Body of pancreas (tissue), 4 donors: Measurements from ENCODE around the gene CACNA1C. TPM values are rescaled to one million over a fixed set of nuclear protein-coding genes. Genes with fewer than 3 reads are reported as not detected.

Source experiments
- ATAC-seq: fragments of 150-250 bp; one replicate; pipeline ENCODE4 v1.9.1; 2016
- DNase-seq, 4 donors: peaks; one replicate each; pipeline ENCODE4 v3.0.0-alpha.2; 2019
- H3K27ac ChIP-seq, 4 donors: fragments of 200-600 bp; sonication (generic); 1 replicate in 3 of 4; 2 replicates in 1 of 4; pipeline versions ENCODE4 v1.5.1 to v1.6.1; 2016 to 2019; ENCODE audit warnings: mild to moderate bottlenecking in 1 of 4, mixed read lengths in 1 of 4, moderate library complexity in 1 of 4
- H3K27me3 ChIP-seq, 2 donors: fragments of 200-600 bp; sonication (generic); one replicate each; pipeline ENCODE4 v1.6.0; 2016; ENCODE audit warnings: mild to moderate bottlenecking in 1 of 2
- H3K36me3 ChIP-seq, 2 donors: fragments of 200-600 bp; sonication (generic); replicated peaks in 1 of 2; 2 replicates each; pipeline ENCODE4 v1.5.1; 2016; ENCODE audit warnings: low read depth in 2 of 2; ENCODE audit not compliant: insufficient read depth in 1 of 2
- H3K4me1 ChIP-seq: fragments of 200-600 bp; sonication (generic); one replicate; pipeline ENCODE4 v1.6.0; 2016
- H3K4me3 ChIP-seq, 2 donors: fragments of 200-600 bp; sonication (generic); 1 replicate in 1 of 2; 2 replicates in 1 of 2; pipeline ENCODE4 v1.5.1; 2016 to 2019
- H3K9me3 ChIP-seq, 3 donors: fragments of 200-600 bp; sonication (generic); 1 replicate in 2 of 3; 2 replicates in 1 of 3; pipeline ENCODE4 v1.5.1; 2016
- CTCF ChIP-seq, 7 experiments: fragments of 450-650 bp in 4 of 7; fragments of 200-600 bp in 3 of 7; sonication (generic) in 3 of 7; IDR thresholded peaks; one replicate each; pipeline ENCODE4 v1.5.1; 2016 to 2019; ENCODE audit warnings: antibody characterized with exemption in 7 of 7
- POLR2A ChIP-seq, 3 donors: fragments of 450-650 bp; IDR thresholded peaks; one replicate each; pipeline ENCODE4 v1.6.1; 2016; ENCODE audit warnings: antibody characterized with exemption in 3 of 3, mild to moderate bottlenecking in 2 of 3
- WGBS, 2 donors: methylation state at CpG; one replicate each; pipeline ENCODE4 v1.1.5; 2017; 5-methylcytosine and 5-hydroxymethylcytosine counted together
- intact Hi-C: fragments of 100-400 bp; cut with DNase I; formaldehyde crosslinking; loops from one replicate; pipeline ENCODE4 v1.15.1; 2023
- total RNA-seq, 2 donors: library from RNA; depleted of rRNA; stranded (reverse); fragments of >200 nt; gene quantifications; one replicate each; pipeline ENCODE4 v1.1.0, GENCODE V29; 2016

The CACNA1C gene
- total RNA-seq, 2 donors from 2014 or later: 2.3 to 4.4 TPM

DNA sequence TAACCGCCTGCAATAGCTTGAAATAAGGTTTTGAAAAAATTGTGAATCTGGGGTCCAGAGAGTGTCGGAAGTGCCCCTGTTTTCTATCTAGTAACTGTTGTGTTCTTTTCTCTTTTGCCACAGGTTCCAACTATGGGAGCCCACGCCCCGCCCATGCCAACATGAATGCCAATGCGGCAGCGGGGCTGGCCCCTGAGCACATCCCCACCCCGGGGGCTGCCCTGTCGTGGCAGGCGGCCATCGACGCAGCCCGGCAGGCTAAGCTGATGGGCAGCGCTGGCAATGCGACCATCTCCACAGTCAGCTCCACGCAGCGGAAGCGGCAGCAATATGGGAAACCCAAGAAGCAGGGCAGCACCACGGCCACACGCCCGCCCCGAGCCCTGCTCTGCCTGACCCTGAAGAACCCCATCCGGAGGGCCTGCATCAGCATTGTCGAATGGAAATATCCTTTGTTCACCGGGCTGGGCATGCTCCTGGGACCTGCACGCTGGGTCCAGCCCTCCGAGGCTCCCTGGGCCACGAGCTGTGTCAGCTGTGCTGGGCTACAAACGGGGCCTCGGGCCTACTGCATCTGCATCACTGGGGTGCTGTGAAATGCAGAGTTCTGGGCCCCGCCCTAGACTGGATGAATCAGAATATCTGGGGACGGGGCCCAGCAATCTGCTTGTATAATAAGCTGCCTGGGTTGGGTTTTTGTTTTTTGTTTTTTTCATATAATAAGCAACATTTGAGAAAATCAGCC, 62.5 kb downstream of the CACNA1C start:
- DNase-seq (no peak), ATAC-seq (no peak)
- Histone ChIP-seq H3K27ac (no peak overlapping the region), H3K4me3 (no peak overlapping the region), H3K4me1 (peaks cover 15% of the 10 kb centered on the region), H3K36me3 (no peaks in the 10 kb centered on the region), H3K9me3 (no peaks in the 10 kb centered on the region), H3K27me3 (no peaks in the 10 kb centered on the region)
- 93 to 96% methylated on average over 12 to 31 of the region's 31 CpGs for WGBS, 2 donors
- intact Hi-C loops: no loop called here
- no peak for TF ChIP-seq POLR2A (IDR thresholded peaks at IDR 0.05)
- TF ChIP-seq CTCF (IDR thresholded peaks at IDR 0.05): no peak

- Histone ChIP-seq H3K4me1 (peaks cover 15% of the 10 kb centered on the region), H3K9me3 (no peaks in the 10 kb centered on the region), H3K27ac (no peak overlapping the region), H3K36me3 (no peaks in the 10 kb centered on the region), H3K27me3 (no peaks in the 10 kb centered on the region), H3K4me3 (no peak overlapping the region)
- no peak for DNase-seq
- ATAC-seq: no peak
- 91 to 100% methylated on average over 5 to 7 of the region's 7 CpGs for WGBS, 2 donors
- TF ChIP-seq CTCF (IDR thresholded peaks at IDR 0.05) (no peak), POLR2A (IDR thresholded peaks at IDR 0.05) (no peak)
- intact Hi-C loops: no loop called here
Measured at GRCh38 chr12:2117541-2117940, 64.8 kb downstream of the CACNA1C start.

DNA sequence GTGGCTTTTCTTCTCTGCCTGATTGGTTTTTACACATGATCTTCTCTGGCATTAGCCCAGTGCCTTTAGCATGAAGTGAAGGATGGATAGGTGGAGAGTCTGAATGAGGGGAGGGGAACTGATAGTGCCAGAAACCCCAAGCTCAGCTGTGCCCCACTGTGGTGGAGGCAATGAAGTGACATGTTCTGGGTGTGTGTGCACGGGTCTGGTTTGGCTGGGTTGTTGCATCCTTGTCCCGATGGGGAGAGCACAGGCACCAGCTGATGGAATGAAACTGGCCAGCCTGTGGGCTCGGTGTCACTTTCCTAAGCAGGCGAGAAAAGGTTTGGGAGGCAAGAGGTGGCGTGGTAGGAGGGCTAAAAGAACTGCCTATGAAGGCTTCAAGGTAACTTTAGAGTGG, 65.3 kb downstream of the CACNA1C start:
- WGBS, 2 donors: 79 to 85% methylated on average over 5 of the region's 5 CpGs
- intact Hi-C loops: no loop called here
- no peaks in the 10 kb centered on the region for H3K36me3 ChIP-seq
- H3K4me1 ChIP-seq: peaks cover 11% of the 10 kb centered on the region
- H3K9me3 ChIP-seq: no peaks in the 10 kb centered on the region
- no peak for ATAC-seq
- no peak for TF ChIP-seq CTCF (IDR thresholded peaks at IDR 0.05)
- no peak for TF ChIP-seq POLR2A (IDR thresholded peaks at IDR 0.05)
- no peak for DNase-seq
- no peak overlapping the region for H3K4me3 ChIP-seq
- H3K27me3 ChIP-seq: no peaks in the 10 kb centered on the region
- no peak overlapping the region for H3K27ac ChIP-seq

- DNase-seq: no peak
- no peak overlapping the region for H3K4me3 ChIP-seq
- H3K36me3 ChIP-seq: no peaks in the 10 kb centered on the region
- no peak for ATAC-seq
- intact Hi-C loops: no loop called here
- TF ChIP-seq CTCF (IDR thresholded peaks at IDR 0.05) (no peak), POLR2A (IDR thresholded peaks at IDR 0.05) (no peak)
- 76 to 77% methylated on average over 12 of the region's 12 CpGs for WGBS, 2 donors
- H3K27ac ChIP-seq: no peak overlapping the region
- no peaks in the 10 kb centered on the region for H3K27me3 ChIP-seq
- no peaks in the 10 kb centered on the region for H3K9me3 ChIP-seq
- H3K4me1 ChIP-seq: peaks cover 5% of the 10 kb centered on the region
Measured at GRCh38 chr12:2118481-2119255, 65.9 kb downstream of the CACNA1C start.
